HG03571 (cell line): ENCODE measurements around the gene HOXA10.

Source experiments
- ATAC-seq: cut with Tn5 transposase; IDR thresholded peaks from one replicate; pipeline ENCODE4 v1.9.1; 2021; ENCODE audit not compliant: unreplicated experiment

The HOXA10 gene

DNA sequence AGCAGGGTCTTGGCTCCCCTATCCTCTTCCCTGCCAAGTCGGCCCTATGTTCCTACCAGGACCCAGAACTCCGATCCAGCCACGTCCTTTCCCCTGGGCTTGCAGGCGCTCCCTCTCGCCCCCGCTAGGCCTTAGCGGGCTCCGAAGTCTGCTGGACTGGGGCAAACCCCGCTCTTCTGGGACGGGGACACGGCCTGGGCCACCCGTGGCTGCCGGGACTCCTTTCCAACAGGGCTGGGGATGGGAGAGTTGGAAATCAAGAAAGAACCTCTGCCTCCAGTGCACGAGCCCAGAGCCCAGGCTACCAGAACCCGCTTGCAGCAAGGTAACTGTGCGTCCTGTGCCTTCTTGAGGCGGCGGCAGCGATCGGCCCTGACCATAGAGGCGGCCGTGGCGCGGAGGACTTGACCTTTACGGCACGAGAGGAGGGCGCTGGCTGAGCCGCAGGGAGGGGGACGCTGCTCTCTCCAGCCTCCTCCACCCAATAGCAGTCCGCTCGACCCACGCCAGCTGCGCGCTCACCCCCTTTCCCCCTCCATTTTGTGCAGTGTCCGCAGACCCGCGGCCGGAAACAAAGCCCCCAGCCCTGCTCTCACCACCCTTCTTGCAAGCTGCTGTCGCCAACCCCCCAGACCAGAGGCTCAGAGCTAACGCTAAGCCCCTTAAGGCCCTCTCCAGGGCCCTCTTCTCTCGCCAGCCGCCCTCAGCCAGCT is 17.9 kb upstream of the HOXA10 start:
- ATAC-seq = no peak

- no peak for ATAC-seq
Measured at GRCh38 chr7:27191161-27191731, 17.1 kb upstream of the HOXA10 start.

- ATAC-seq = no peak
Measured at GRCh38 chr7:27189997-27190748, 16.1 kb upstream of the HOXA10 start.

DNA sequence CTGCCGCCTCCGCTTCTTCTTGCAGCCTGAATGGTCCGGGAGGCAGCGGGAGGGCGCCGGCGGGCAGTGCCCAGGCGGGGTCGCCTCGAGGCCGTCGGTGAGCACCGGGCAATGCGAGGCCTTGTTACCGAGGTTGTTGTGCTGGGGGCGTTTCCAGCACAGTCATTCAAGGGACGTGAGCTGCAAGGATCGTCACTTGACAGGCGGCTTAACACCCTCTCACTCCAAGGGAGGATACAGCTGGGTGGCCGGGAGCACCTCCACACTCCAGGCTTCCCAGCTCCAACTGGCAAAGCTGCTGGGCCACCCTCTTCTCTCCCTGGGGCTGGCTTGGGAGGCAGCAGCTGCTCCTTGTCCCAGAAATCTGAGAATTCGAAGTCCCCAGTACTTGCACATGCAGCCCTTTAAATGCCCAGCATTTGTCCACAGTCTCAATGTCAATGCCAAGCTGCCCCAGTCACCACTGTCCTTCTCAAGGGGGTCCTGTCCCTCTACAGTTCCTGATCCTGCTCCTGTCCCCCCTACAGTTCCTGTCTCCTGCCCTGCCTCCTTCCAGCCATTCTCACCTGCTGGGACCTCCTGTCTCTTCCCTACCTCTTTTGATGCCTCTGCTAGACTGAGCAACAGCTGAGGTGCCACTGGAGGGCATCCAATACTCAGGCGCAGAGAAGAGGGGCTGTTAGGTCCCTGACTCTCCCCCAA is 15.3 kb upstream of the HOXA10 start:
- no peak for ATAC-seq

- no peak for ATAC-seq
Measured at GRCh38 chr7:27188386-27189294, 14.5 kb upstream of the HOXA10 start.

DNA sequence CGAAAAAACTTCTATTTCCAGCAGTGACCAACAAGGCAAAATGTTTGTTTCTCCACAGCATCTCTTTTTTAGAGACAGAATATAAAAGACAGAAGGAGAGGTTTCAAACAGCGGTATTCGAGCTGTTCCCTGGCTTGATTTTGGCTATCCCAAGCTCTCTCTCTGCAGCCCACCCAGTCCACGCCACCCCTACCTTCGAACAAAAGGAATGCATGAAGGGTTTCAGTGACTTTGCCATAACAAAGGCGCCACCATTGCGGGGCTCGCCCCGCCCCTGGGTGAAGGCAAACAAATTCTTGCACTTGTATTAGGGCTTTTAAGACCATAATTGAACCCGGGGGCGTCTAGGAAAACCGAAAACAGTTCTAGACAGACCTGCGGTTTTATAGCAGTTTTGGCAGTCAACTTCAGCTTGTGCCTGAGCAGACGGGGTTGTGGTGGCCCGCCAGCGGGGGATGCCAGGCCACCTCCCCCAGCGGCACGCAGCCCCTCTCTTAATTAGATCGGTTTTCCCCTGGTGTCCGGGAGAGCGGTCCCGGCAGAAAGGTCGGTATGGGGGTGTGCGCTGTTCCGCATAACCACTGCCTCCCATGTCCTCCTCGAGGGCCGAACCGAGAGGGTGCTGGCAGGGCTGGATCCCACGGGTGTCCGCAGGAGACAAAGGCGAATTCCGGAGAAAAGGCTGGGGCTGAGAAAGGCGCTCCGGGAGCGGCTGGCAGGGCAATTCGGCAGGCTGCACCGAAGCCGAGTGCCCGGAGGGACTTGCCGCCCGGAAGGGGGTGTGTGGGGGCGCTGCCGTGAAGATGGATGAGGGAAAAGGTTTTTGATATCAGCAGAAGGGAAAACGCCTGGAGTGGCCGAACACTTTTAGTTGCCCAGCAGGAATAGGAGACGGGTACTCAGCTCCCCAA is 13.6 kb upstream of the HOXA10 start:
- ATAC-seq = no peak

DNA sequence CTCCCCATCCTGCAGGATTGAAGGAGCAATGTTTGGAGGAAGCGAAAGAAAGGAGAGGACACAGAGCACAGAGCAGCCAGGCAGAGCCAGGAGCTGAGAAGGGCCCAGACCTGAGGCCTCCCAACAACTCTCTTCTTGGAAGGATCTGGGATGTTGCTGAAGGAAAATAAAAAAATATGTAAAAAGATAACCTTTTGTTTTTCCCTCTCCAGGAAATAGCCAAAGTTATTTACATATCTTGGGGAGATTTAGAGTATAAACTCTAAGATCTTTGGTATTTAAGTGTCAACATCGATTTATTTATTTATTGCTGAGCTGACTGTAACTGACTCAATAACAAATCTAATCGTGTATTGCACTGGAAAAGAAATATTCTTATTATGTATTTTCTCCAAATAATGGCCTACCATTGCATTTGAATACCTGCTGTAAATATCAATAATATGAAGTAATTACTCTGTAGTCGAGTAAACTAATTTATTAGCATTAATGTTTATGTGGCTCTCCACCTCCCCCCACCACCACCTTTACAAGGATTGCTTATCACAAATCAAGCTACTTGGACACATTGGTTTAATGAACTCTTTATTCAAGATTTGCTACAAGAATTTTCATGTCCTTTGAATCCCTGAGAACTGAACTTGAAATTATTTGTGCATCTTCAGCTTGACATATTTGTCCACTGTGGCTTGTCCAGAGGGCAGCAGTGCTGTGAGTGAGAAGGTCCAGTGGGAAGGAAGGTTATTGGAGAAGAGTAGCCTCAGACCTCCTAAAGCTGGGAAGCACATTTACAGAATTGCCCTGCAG is 12.8 kb upstream of the HOXA10 start:
- ATAC-seq = no peak

DNA sequence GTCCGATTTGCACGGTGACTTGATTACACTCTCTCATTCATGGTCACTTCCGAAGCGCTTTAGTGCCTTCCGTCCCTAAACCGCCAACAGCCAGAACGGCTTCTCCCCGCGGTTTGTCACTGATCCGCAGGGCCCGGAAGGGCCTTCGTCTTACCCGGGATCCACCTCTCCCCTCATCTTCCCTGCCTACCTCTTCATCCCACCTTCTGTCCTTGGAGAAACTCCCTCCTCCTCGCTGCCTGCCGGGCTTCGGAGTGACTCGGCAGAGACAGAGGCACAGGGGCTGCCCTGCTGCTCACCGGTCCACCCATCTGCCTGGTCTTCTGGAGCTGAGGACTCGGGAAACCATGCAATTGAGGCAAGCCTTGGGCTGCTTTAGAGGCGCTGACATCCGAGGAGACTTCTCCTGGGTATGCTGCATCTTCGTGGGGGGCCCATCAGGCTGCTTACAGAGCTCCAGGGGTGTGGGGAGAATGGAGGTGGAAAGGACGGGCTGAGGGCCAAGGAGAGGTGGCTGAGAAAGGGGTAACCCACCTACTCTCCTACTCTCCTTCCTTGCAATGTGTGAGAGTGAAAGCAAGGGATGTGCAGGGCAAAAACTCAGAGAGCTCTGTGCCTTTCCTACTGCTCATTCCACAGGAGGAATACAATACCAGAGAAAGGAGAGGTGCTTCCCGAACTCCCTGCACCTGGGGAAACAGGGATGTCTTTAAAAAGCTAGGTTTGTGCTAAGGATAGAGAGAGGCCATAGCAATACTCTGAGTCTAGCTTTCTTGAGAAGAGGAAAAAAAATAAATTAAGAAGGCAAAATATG is 11.9 kb upstream of the HOXA10 start:
- no peak for ATAC-seq

DNA sequence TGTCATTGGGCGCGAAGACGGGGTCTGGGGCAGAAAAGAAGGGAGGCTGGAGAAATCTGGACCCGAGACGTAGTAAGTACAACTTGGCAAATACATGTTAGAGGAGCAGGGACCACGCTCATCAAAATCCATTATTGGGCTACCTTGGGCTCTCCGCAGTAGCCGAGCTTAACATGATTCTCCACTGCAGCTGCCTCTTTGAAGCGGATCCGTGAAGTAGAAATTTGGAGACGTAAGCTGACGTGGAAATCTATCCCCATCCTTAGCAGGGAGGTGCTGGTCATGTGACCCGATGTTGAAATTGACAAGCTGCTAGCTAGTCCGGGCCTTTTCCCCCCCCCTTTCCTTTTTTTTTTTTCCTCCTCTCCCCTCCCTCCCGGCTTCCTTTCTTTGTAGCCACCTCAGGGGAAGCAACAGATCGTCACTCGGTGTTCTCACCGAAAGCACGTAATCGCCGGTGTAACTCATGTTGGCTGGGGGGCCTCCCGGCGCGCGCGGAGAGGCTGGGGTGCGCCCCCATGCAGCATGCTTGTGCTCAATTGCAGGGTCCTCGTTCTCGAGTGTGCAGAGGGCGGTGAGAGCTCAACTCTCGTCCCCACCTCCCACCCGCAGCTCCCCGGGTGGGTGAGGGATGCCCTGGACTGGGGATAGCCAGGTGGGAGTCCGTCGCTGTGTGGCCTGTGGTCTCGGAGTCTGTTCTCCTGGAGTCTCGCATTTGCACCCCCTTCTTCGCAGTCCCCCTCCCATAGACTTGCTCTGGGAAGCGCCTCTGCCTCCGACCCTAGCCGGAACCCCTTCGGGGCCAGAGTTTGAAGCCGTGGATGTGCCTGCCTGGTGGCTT is 11.1 kb upstream of the HOXA10 start, which contains the start of gene HOXA11:
TSS of gene HOXA11 (minus strand) at position 220 of the 841 bp plus-strand sequence. CDS start at position 132, 88 bp downstream.
- no peak for ATAC-seq

DNA sequence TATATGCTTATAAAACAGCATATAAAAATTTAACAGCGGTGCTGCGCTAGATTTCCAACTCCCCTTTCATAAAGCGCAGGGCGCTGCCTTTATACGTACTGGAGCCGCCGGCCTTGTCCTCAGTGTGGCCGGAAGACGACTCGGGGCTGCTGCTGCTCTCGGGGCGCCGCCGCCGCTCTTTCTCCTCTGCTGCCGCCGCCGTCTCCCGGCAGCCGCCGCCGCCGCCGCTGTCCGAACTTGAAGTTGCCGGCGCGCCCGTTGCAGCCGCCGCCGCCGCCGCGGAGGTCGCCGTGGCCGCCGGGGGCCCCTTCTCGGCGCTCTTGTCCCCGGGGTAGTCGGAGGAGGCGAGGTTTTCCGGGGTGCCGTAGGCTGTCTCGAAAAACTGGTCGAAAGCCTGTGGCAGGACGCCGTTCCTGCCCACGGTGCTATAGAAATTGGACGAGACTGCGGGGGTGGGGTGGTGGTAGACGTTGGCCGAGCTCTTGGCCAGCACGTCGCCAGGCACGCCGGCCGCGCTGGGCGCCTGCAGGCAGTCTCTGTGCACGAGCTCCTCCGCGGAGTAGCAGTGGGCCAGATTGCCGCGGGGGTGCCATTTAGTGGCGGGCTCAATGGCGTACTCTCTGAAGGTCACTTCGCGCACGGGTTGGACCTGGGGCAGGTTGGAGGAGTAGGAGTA is 10.4 kb upstream of the HOXA10 start:
- no peak for ATAC-seq

GRCh38 chr7:27183682-27184336 is 9.7 kb upstream of the HOXA10 start:
- no peak for ATAC-seq

DNA sequence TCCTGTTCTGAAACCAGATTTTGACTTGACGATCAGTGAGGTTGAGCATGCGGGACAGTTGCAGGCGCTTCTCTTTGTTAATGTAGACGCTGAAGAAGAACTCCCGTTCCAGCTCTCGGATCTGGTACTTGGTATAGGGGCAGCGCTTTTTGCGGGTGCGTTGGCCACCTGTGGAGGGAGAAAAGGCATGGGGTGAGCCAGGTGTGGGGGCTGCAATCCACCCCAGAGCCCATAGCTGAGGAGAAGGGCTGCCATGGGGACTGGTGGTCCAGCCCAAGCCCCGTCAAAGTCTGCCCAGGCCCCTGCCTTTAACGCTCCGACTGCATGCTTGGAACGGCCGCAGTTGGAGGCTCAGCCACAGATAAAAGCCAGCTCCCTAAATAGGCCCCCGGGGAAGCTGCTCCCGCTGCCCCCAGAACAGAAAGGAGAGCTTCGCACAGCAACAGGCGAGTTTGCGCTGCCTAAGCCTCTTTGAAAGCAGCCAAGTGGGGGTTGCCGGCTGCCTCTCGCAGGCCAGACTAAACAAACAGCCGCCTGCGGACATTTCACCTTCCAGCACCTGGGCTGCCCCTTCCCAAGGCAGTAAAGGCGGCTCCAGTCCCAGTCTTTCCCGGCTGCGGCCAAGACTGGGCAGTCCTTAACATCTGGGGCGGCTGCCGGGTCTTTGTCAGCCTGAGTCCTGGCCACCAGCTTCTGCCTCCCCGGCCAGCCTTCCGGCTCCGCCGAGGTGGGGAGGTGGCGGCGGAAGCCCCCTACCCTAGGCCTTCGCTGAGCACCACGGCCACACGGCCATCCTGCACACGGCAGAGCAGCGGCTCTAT is 9.0 kb upstream of the HOXA10 start:
- ATAC-seq = no peak

DNA sequence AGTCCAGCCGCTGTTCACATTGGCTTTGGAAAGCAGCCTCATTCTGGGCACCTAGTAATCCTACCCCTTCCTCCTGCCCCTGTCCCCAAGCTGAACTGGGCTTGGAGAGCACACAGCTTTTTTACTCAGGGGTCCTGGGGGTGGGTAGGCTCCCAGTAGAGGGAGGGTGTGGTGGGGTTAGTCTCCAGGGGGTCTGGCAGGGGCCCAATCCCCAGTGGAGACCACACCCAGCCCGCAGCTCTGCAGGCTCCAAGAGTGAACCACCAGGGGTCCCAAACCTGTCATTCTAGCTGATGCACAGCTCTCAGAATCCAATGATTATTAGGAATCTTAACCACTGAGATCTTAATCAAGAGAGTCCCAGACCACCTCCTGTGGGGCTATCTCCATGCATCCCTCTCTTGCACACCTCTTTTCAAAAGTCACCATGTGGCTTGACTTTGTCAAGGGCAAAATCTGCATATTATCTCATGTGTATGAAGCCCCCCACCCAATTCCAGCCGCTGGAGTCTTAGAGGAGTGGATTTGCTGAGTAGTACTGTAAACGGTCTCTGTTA is 8.2 kb upstream of the HOXA10 start:
- ATAC-seq = no peak

- no peak for ATAC-seq
Measured at GRCh38 chr7:27181795-27182275, 7.7 kb upstream of the HOXA10 start.
